ENCODE measurements around the gene ANAPC10. TPM values are rescaled to one million over a fixed set of nuclear protein-coding genes. Genes with fewer than 3 reads are reported as not detected.

ANAPC10 gene
- total RNA-seq, 2 donors from 2014 or later = 22.3 to 31.4 TPM

GRCh38 chr4:145130130-145130529, 32.1 kb upstream of the ANAPC10 start:
- Histone ChIP-seq H3K27me3 (replicated peaks; ENCODE audit: insufficient read depth) (no peaks in the 10 kb centered on the region), H3K4me3 (no peak overlapping the region), H3K4me1 (replicated peaks) (no peaks in the 10 kb centered on the region), H3K27ac (no peak overlapping the region), H3K9me3 (no peaks in the 10 kb centered on the region), H3K36me3 (peaks cover 3 to 7% of the 10 kb centered on the region in 2 donors)
- intact Hi-C loops (cut with DNase I) = no loop called here
- TF ChIP-seq POLR2A (IDR thresholded peaks at IDR 0.05) (no peak), CTCF (IDR thresholded peaks at IDR 0.05) (no peak), POLR2AphosphoS5 (IDR thresholded peaks at IDR 0.05) (no peak)
- no peak for DNase-seq (ENCODE audit: low spot score)

GRCh38 chr4:145125396-145125795, 27.4 kb upstream of the ANAPC10 start:
- no peak for DNase-seq (ENCODE audit: low spot score)
- 97% methylated on average over 2 of the region's 2 CpGs for WGBS
- TF ChIP-seq POLR2A (IDR thresholded peaks at IDR 0.05) (no peak), POLR2AphosphoS5 (IDR thresholded peaks at IDR 0.05) (no peak), CTCF (IDR thresholded peaks at IDR 0.05) (no peak)
- no peak overlapping the region for H3K4me3 ChIP-seq
- no peaks in the 10 kb centered on the region for H3K27me3 ChIP-seq (replicated peaks; ENCODE audit: insufficient read depth)
- H3K27ac ChIP-seq = no peak overlapping the region
- intact Hi-C loops (cut with DNase I) = no loop called here
- peaks cover 6 to 9% of the 10 kb centered on the region in 2 donors for H3K36me3 ChIP-seq
- H3K9me3 ChIP-seq = no peaks in the 10 kb centered on the region
- H3K4me1 ChIP-seq (replicated peaks) = no peaks in the 10 kb centered on the region

- intact Hi-C loops (cut with DNase I) = no loop called here
- Histone ChIP-seq H3K9me3 (no peaks in the 10 kb centered on the region), H3K4me3 (no peak overlapping the region), H3K27ac (no peak overlapping the region), H3K36me3 (peaks cover 4 to 8% of the 10 kb centered on the region in 2 donors), H3K27me3 (replicated peaks; ENCODE audit: insufficient read depth) (no peaks in the 10 kb centered on the region), H3K4me1 (replicated peaks) (no peaks in the 10 kb centered on the region)
- TF ChIP-seq POLR2AphosphoS5 (IDR thresholded peaks at IDR 0.05) = no peak
- TF ChIP-seq POLR2A (IDR thresholded peaks at IDR 0.05) = no peak
- no peak for DNase-seq (ENCODE audit: low spot score)
Measured at GRCh38 chr4:145108128-145108527, 10.1 kb upstream of the ANAPC10 start.

- no peak for DNase-seq (ENCODE audit: low spot score)
- no peak for TF ChIP-seq CTCF (IDR thresholded peaks at IDR 0.05)
- TF ChIP-seq POLR2AphosphoS5 (IDR thresholded peaks at IDR 0.05) = no peak
- TF ChIP-seq POLR2A (IDR thresholded peaks at IDR 0.05) = no peak
- H3K9me3 ChIP-seq = no peaks in the 10 kb centered on the region
- no peaks in the 10 kb centered on the region for H3K4me1 ChIP-seq (replicated peaks)
- WGBS = 50% methylated on average over 2 of the region's 2 CpGs
- H3K36me3 ChIP-seq = peaks cover 4 to 8% of the 10 kb centered on the region in 2 donors
- no peak overlapping the region for H3K27ac ChIP-seq
- intact Hi-C loops (cut with DNase I) = no loop called here
- H3K27me3 ChIP-seq (replicated peaks; ENCODE audit: insufficient read depth) = no peaks in the 10 kb centered on the region
- H3K4me3 ChIP-seq = no peak overlapping the region
Measured at GRCh38 chr4:145107126-145107525, 9.1 kb upstream of the ANAPC10 start.

GRCh38 chr4:145103496-145103895, 5.5 kb upstream of the ANAPC10 start:
- intact Hi-C loops (cut with DNase I) = no loop called here
- 89% methylated on average over 3 of the region's 3 CpGs for WGBS
- no peaks in the 10 kb centered on the region for H3K27me3 ChIP-seq (replicated peaks; ENCODE audit: insufficient read depth)
- H3K36me3 ChIP-seq = no peaks in the 10 kb centered on the region
- H3K9me3 ChIP-seq = no peaks in the 10 kb centered on the region
- TF ChIP-seq CTCF (IDR thresholded peaks at IDR 0.05) (no peak), POLR2A (IDR thresholded peaks at IDR 0.05) (no peak), POLR2AphosphoS5 (IDR thresholded peaks at IDR 0.05) (no peak)
- no peak for DNase-seq (ENCODE audit: low spot score)
- H3K27ac ChIP-seq = no peak overlapping the region
- H3K4me3 ChIP-seq = no peak overlapping the region
- no peaks in the 10 kb centered on the region for H3K4me1 ChIP-seq (replicated peaks)
